Measurements from ENCODE around the gene MSANTD7.

- TF ChIP-seq, protein P1, sequence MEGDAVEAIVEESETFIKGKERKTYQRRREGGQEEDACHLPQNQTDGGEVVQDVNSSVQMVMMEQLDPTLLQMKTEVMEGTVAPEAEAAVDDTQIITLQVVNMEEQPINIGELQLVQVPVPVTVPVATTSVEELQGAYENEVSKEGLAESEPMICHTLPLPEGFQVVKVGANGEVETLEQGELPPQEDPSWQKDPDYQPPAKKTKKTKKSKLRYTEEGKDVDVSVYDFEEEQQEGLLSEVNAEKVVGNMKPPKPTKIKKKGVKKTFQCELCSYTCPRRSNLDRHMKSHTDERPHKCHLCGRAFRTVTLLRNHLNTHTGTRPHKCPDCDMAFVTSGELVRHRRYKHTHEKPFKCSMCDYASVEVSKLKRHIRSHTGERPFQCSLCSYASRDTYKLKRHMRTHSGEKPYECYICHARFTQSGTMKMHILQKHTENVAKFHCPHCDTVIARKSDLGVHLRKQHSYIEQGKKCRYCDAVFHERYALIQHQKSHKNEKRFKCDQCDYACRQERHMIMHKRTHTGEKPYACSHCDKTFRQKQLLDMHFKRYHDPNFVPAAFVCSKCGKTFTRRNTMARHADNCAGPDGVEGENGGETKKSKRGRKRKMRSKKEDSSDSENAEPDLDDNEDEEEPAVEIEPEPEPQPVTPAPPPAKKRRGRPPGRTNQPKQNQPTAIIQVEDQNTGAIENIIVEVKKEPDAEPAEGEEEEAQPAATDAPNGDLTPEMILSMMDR (IDR thresholded peaks at IDR 0.05; ENCODE audit: poor library complexity): no peak
- TF ChIP-seq EZH2 (IDR thresholded peaks at IDR 0.05; ENCODE audit: borderline replicate concordance): no peak
Observed at GRCh38 chr10:14884082-14884481, 46.0 kb downstream of the MSANTD7 start.

Measured in hepatocyte (in vitro differentiated cells).